ENCODE measurements around the gene CARF. TPM values are rescaled to one million over a fixed set of nuclear protein-coding genes. Genes with fewer than 3 reads are reported as not detected.

CARF gene
- total RNA-seq, 1 donor from 2014 or later: 12.0 TPM

DNA sequence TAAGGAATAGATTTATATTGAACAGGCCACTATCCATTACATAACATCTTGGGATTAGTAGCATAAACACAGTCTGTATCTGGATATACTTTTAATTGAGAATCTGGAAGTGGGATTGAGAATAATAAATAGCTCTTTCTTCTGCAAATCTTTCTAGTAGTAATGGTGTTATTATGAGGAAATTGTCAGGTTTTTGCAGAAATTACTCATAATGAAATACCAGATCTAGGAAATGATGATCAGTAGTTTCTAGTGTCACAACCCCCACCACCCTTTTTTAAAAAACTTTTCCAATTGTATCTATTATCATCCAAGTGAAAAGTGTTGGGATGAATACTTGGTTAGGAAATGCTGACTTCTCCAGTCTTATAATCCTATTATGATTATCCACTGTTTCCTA, 121.3 kb downstream of the CARF start:
- Mint-ChIP-seq H3K27ac (no peak overlapping the region), H3K4me1 (no peaks in the 10 kb centered on the region), H3K27me3 (no peaks in the 10 kb centered on the region), H3K36me3 (ENCODE audit: low read depth) (no peaks in the 10 kb centered on the region), H3K9me3 (peaks cover 3% of the 10 kb centered on the region), H3K4me3 (no peak overlapping the region)
- no peak for DNase-seq
- intact Hi-C loops (cut with micrococcal nuclease): no loop called here
- TF ChIP-seq, protein P1, sequence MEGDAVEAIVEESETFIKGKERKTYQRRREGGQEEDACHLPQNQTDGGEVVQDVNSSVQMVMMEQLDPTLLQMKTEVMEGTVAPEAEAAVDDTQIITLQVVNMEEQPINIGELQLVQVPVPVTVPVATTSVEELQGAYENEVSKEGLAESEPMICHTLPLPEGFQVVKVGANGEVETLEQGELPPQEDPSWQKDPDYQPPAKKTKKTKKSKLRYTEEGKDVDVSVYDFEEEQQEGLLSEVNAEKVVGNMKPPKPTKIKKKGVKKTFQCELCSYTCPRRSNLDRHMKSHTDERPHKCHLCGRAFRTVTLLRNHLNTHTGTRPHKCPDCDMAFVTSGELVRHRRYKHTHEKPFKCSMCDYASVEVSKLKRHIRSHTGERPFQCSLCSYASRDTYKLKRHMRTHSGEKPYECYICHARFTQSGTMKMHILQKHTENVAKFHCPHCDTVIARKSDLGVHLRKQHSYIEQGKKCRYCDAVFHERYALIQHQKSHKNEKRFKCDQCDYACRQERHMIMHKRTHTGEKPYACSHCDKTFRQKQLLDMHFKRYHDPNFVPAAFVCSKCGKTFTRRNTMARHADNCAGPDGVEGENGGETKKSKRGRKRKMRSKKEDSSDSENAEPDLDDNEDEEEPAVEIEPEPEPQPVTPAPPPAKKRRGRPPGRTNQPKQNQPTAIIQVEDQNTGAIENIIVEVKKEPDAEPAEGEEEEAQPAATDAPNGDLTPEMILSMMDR (IDR thresholded peaks at IDR 0.05): no peak
- ChIA-PET CTCF (no interaction called here), POLR2A (interaction anchor here (0.5 to 0.6 kb wide), 2 partner anchors 40 to 746 kb away, joined by 3 to 4 read pairs; no protein-coding TSS in a partner anchor)
- no peak for ATAC-seq (ENCODE audit: low read depth)

GRCh38 chr2:203035879-203036470, 123.9 kb downstream of the CARF start:
- Mint-ChIP-seq H3K27me3 (no peaks in the 10 kb centered on the region), H3K36me3 (ENCODE audit: low read depth) (peaks cover 6% of the 10 kb centered on the region), H3K9me3 (peaks cover 3% of the 10 kb centered on the region), H3K4me3 (no peak overlapping the region), H3K4me1 (no peaks in the 10 kb centered on the region), H3K27ac (no peak overlapping the region)
- intact Hi-C loops (cut with micrococcal nuclease): no loop called here
- DNase-seq: no peak
- ChIA-PET POLR2A (no interaction called here), CTCF (no interaction called here)
- TF ChIP-seq, protein P1 (IDR thresholded peaks at IDR 0.05): no peak
- no peak for ATAC-seq (ENCODE audit: low read depth)

Other genes with a start within 250 kb of the CARF start
- 7.3 and 10.2 TPM in 2 replicates for gene ICA1L, start 40.5 kb upstream of the CARF start, total RNA-seq
- gene WDR12, start 602 bp upstream of the CARF start, total RNA-seq: 57.5 and 63.1 TPM in 2 replicates
- gene NBEAL1, start 102.6 kb downstream of the CARF start, total RNA-seq: 8.9 and 9.3 TPM in 2 replicates